Nephron (organoid): ENCODE measurements around the gene WWC2.

Experiments used
- H3K27ac Mint-ChIP-seq, 3 experiments: 2 replicates each; pipeline ENCODE4 v1.8.0; 2020; ENCODE audit warnings: mixed read lengths in 3 of 3, mild to moderate bottlenecking in 2 of 3, moderate library complexity in 1 of 3
- H3K27me3 Mint-ChIP-seq: 2 replicates; pipeline ENCODE4 v1.8.0; 2021; ENCODE audit warnings: low read depth, mild to moderate bottlenecking, moderate library complexity, mixed read lengths
- H3K36me3 Mint-ChIP-seq: 2 replicates; pipeline ENCODE4 v1.8.0; 2020; ENCODE audit warnings: low read depth, mixed read lengths
- H3K4me1 Mint-ChIP-seq: 2 replicates; pipeline ENCODE4 v1.8.0; 2020; ENCODE audit warnings: mixed read lengths
- H3K4me3 Mint-ChIP-seq, 3 experiments: 2 replicates each; pipeline ENCODE4 v1.8.0; 2020; ENCODE audit warnings: mild to moderate bottlenecking in 3 of 3, mixed read lengths in 3 of 3, moderate library complexity in 2 of 3
- H3K9me3 Mint-ChIP-seq: 2 replicates; pipeline ENCODE4 v1.8.0; 2020; ENCODE audit warnings: mixed read lengths
- TF ChIP-seq, protein P1 (sequence below), 3 experiments: fragments of 200-600 bp; sonication (generic); IDR thresholded peaks; one replicate each; pipeline ENCODE4 v1.5.0; 2021; ENCODE audit warnings: antibody characterized with exemption in 3 of 3; ENCODE audit not compliant: unreplicated experiment in 3 of 3

Gene WWC2

DNA sequence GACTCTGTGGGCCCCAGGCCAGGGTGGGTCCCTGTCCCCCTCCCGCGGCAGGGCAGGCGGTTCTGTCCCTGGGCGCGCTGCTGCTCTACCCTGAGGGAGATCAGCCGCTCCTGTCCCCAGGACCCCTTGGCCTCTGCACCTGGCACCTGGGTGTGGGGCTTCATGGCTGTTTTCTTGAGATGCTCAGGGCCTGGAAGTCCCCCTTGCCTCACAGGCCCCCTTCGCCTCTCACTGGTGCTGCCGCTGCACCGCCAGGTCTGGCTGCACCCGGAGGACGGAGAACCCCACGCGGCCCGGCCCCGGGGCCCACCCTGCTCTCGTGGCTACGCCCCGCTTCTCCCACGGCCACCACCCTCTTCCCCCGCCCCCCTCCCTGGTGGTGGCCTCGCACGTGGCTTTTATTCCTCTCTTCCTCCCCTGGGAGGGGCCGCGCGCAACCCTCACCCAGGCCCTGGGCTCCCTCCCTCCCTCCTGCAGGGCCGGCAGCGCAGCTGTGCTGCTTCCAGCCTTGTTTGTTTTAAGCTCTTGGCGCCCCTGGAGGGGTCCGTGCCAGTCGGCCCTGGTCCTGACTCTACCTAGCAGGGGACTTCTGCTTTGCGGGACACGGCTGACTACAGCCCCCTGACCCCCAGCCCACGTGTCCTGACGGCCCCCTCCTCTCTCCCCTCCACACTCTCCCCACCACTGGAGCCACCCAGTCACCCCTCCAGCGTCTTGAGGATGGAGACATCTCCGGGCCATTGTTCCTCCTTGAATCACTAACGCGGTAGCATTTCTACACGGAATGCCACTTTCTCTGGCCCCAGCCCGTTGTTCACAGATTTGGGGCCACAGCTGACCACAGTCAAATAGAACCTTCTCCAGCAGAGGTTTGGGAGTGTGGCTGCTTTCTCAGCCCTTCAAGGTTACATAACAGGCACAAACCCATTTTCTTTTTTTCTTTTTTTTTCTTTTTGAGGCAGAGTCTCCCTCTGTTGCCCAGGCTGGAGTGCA, 243.8 kb downstream of the WWC2 start:
- Mint-ChIP-seq H3K4me1 (peaks cover 5% of the 10 kb centered on the region), H3K4me3 (no peak overlapping the region), H3K36me3 (no peaks in the 10 kb centered on the region), H3K27me3 (peaks cover 5% of the 10 kb centered on the region), H3K9me3 (no peaks in the 10 kb centered on the region), H3K27ac (no peak overlapping the region)
- TF ChIP-seq, protein P1, sequence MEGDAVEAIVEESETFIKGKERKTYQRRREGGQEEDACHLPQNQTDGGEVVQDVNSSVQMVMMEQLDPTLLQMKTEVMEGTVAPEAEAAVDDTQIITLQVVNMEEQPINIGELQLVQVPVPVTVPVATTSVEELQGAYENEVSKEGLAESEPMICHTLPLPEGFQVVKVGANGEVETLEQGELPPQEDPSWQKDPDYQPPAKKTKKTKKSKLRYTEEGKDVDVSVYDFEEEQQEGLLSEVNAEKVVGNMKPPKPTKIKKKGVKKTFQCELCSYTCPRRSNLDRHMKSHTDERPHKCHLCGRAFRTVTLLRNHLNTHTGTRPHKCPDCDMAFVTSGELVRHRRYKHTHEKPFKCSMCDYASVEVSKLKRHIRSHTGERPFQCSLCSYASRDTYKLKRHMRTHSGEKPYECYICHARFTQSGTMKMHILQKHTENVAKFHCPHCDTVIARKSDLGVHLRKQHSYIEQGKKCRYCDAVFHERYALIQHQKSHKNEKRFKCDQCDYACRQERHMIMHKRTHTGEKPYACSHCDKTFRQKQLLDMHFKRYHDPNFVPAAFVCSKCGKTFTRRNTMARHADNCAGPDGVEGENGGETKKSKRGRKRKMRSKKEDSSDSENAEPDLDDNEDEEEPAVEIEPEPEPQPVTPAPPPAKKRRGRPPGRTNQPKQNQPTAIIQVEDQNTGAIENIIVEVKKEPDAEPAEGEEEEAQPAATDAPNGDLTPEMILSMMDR (IDR thresholded peaks at IDR 0.05; ENCODE audit: unreplicated experiment in 3 of 3): no peak

DNA sequence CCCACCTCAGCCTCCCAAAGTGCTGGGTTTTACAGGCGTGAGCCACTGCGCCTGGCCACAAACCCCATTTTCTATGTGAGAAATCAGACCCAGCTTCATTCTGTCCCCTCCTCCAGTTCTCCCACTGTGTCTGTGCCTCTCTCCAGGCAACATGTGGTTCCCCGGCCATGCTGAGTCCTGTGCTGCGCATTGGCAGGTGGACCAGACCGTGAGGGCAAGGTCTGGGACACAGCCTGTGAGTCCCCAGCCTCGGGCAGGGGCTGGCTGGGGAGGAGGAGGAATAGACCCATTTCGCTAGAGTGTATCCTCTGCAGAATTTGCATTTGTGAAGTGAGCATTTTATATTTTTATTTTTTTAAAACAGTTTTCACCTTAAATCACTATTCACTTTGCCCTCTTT, 244.7 kb downstream of the WWC2 start:
- peaks cover 5% of the 10 kb centered on the region for H3K4me1 Mint-ChIP-seq
- H3K27ac Mint-ChIP-seq: no peak overlapping the region
- H3K4me3 Mint-ChIP-seq: no peak overlapping the region
- peaks cover 5% of the 10 kb centered on the region for H3K27me3 Mint-ChIP-seq
- TF ChIP-seq, protein P1 (IDR thresholded peaks at IDR 0.05; ENCODE audit: unreplicated experiment in 3 of 3): no peak
- no peaks in the 10 kb centered on the region for H3K9me3 Mint-ChIP-seq
- no peaks in the 10 kb centered on the region for H3K36me3 Mint-ChIP-seq

DNA sequence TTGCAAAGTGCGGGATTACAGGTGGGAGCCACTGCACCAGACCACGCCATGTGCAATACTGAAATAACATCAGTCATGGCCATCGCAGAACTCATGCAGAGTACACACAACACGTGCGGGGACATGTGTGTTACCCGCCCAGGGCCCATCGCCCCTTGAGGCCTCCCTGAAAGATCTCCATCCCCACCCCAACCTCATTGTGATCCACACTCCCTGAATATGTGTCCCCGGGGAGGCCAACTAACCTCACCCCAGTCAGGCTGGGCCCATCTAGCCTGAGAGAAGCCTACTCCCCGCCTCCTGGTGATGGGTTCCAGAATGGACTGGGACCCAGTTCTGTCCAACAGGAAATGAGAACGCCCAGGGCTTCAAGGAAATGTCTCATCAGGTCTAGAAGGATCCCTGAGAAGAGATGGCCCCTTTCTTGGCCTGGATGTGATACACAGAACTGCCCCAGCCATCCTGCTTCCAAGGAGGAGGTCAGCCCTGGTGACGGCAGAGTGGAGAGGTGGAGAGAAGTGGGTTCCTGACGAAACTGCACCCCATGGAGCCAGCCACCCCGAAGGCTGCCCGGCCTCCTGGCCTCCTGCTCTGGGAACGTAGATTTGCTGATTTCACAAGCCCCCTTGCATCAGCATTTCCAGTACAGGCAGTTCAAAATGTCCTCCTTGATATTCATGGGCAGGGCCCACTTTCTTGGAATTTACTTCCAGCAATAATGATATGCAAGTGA, 245.6 kb downstream of the WWC2 start:
- Mint-ChIP-seq H3K27me3 (peaks cover 5% of the 10 kb centered on the region), H3K36me3 (no peaks in the 10 kb centered on the region), H3K4me3 (no peak overlapping the region), H3K27ac (no peak overlapping the region), H3K4me1 (peaks cover 5% of the 10 kb centered on the region), H3K9me3 (no peaks in the 10 kb centered on the region)
- TF ChIP-seq, protein P1 (IDR thresholded peaks at IDR 0.05; ENCODE audit: unreplicated experiment in 3 of 3): no peak

DNA sequence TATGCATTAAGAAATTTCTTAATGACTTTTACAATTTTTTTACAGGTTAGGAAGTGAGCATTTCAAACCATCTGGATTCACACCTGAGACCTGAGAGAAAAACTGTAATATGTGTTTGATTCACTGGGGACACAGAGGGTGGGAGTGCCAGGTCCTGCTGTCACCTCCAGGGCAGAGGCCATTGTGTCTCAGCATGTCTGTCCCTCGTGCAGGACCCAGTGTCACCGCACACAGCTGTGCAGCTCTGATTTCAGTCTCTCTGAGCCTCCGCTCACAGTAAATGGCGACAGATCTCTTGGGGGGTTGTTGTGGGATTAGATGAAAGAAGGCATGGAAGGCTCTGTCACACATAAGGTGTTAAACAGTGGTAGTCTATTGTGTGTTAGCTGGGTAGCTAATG, 246.2 kb downstream of the WWC2 start:
- H3K36me3 Mint-ChIP-seq: no peaks in the 10 kb centered on the region
- peaks cover 5% of the 10 kb centered on the region for H3K4me1 Mint-ChIP-seq
- TF ChIP-seq, protein P1 (IDR thresholded peaks at IDR 0.05; ENCODE audit: unreplicated experiment in 3 of 3): no peak
- no peaks in the 10 kb centered on the region for H3K9me3 Mint-ChIP-seq
- peaks cover 5% of the 10 kb centered on the region for H3K27me3 Mint-ChIP-seq
- H3K27ac Mint-ChIP-seq: no peak overlapping the region
- no peak overlapping the region for H3K4me3 Mint-ChIP-seq

DNA sequence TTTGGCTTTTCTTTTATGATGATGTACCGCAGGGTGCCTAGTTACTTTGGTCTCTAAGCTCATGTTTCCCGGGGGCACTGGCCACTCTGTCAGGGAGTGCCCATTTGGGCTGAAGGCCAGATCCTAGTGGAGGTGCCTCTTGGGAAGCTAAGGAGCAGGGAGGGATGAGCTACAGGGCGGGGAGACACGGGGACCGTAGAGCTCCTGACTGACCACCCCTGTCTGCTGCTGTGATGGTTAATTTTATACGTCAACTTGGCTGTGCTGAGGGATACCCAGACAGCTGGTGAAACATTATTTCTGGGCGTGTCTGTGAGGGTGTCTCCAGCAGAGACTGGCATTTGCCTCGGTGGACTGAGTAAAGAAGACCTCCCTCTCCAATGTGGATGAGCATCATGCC, 248.1 kb downstream of the WWC2 start:
- H3K36me3 Mint-ChIP-seq: no peaks in the 10 kb centered on the region
- H3K4me1 Mint-ChIP-seq: peaks cover 5% of the 10 kb centered on the region
- H3K27me3 Mint-ChIP-seq: peaks cover 6% of the 10 kb centered on the region
- no peaks in the 10 kb centered on the region for H3K9me3 Mint-ChIP-seq
- H3K27ac Mint-ChIP-seq: no peak overlapping the region
- TF ChIP-seq, protein P1 (IDR thresholded peaks at IDR 0.05; ENCODE audit: unreplicated experiment in 3 of 3): no peak
- H3K4me3 Mint-ChIP-seq: no peak overlapping the region
